ENCODE results near the gene LINC00237.

LINC00237 gene

DNA sequence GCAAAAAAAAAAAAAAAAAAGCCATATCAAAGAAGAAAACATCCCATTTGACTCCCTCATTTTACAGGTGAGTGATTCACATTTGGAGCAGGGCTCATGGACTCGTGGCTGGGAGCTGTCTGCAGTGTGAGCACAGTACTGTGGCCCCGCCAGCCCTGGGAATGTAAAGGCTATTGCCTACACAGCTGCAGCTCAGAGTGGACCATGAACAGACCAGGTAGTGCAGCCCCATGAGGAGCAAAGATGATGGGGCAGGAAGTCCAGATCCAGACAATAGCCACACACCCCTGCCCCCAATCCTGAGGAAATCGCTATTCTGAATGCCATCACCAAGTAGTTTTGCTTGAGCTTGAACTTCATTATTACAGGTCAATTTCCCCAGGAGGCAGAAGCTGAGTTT is 55.4 kb downstream of the LINC00237 start:
- Histone ChIP-seq H3K4me3 (no peak overlapping the region), H3K27ac (no peak overlapping the region)
- no peak for DNase-seq (ENCODE audit: low spot score)
- TF ChIP-seq, protein P1, sequence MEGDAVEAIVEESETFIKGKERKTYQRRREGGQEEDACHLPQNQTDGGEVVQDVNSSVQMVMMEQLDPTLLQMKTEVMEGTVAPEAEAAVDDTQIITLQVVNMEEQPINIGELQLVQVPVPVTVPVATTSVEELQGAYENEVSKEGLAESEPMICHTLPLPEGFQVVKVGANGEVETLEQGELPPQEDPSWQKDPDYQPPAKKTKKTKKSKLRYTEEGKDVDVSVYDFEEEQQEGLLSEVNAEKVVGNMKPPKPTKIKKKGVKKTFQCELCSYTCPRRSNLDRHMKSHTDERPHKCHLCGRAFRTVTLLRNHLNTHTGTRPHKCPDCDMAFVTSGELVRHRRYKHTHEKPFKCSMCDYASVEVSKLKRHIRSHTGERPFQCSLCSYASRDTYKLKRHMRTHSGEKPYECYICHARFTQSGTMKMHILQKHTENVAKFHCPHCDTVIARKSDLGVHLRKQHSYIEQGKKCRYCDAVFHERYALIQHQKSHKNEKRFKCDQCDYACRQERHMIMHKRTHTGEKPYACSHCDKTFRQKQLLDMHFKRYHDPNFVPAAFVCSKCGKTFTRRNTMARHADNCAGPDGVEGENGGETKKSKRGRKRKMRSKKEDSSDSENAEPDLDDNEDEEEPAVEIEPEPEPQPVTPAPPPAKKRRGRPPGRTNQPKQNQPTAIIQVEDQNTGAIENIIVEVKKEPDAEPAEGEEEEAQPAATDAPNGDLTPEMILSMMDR (IDR thresholded peaks at IDR 0.05): no peak

DNA sequence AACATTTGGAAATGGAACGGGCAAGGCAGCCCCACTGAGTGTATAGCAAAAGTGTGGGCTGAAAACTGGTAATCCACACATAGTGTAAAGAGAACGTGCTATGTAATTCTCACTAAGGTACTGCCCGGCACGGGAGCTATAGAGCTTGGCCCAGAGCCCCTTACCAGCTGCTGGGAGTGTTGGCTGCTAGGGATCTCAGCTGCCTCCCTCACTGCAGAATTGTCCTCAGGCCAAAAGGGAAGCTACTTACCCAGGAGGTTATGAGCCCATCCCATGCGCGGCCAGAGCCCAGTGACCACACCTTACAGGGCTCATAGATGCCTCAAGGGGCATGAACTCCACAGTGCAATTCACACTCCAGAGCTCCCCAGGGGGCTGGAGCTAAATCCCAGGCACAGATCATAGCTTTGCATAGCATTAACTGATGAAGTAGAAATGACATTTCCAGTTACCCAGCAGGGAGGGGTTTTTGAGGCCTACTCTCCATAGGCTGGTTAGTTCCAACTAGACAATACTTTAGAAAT is 56.8 kb downstream of the LINC00237 start:
- DNase-seq (ENCODE audit: low spot score): no peak
- TF ChIP-seq, protein P1 (IDR thresholded peaks at IDR 0.05): no peak

DNA sequence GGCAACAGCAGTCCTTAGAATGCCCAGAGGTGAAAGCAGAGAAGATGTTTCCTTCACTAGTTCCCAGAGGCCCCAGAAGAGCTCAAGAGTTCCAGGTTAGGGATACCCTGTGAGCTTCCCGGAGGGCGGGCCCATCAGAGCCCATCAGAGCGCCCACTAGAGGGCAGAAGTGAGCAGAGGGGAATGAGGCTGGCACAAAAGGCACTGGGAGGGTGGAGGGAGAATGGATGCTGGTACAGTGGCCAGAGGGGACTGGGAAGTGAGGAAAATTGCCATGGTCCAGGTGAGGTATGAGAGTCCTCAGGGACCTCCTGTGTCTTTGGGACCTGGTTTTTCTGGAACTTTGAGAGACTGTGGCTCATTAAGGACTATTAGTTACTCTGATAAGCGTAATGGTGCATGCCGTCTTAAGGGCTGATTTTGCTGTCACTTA is 57.3 kb downstream of the LINC00237 start:
- Histone ChIP-seq H3K27ac (no peak overlapping the region), H3K4me3 (no peak overlapping the region)
- TF ChIP-seq, protein P1 (IDR thresholded peaks at IDR 0.05): no peak
- DNase-seq (ENCODE audit: low spot score): no peak

More for the DNA sequence above, 56.8 kb downstream of the LINC00237 start:
- Histone ChIP-seq H3K27ac (no peak overlapping the region), H3K4me3 (no peak overlapping the region)

DNA sequence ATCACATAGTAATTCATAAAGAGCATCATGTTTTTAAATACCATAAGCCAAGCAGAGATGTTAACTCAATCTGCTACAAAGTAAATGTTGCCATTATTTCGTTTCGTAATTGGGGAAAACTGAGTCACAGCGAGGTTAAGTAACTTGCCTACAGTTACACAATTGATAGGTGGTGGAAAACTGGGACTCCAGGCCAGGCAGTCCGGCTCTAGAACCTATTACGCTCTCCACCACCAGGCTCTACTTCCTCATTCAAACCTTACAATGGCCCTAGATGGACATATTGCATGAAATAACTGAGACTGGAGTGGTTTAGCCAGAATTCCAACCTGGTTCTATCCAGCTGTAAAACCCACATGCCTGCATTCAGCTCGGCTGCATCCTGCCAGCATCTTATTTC is 58.2 kb downstream of the LINC00237 start:
- TF ChIP-seq, protein P1 (IDR thresholded peaks at IDR 0.05): no peak
- Histone ChIP-seq H3K27ac (no peak overlapping the region), H3K4me3 (no peak overlapping the region)
- DNase-seq (ENCODE audit: low spot score): no peak

DNA sequence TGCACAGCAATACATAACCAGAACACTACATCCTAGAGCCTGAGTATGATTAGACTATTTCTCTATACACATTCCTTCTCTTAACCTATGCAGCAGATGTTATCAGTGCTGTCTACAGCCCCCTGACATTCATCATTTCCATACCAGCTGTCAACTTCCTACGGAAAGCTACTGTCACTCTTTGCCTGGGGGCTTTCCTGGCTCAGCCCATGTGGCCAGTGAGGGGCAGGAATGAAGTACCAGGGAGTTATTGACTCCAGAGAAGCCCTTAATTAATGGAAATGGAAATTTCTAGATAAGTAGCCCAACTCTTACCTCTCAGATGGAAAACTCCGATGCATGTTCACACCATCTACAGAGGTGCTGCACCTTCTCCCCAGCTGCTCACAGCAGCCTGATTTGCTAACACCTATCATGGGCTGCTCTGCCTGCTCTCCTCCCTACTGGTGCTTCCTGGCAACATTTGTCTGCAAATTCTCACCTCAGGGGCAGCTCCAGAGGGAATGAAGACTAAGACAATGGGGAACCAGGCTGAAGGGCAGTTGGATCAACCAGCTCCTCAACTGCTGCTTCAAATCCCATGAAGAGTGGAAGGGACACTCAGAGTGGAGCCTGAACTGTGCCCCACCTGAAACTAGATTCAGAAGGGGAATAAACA is 59.6 kb downstream of the LINC00237 start:
- H3K4me3 ChIP-seq: no peak overlapping the region
- TF ChIP-seq, protein P1 (IDR thresholded peaks at IDR 0.05): no peak
- no peak overlapping the region for H3K27ac ChIP-seq
- DNase-seq (ENCODE audit: low spot score): no peak

All from coronary artery (tissue), 2 donors.